GM21381 (cell line): ENCODE results near the gene SOS2.
"Not testable (repeated sequence)": the region's sequence is repeated elsewhere in the genome, so short reads cannot be mapped to it uniquely, and the experiment has no call there.

ENCODE experiments used
- ATAC-seq: cut with Tn5 transposase; IDR thresholded peaks from one replicate; pipeline ENCODE4 v1.9.1; 2021; ENCODE audit warnings: mild to moderate bottlenecking, moderate library complexity; ENCODE audit not compliant: unreplicated experiment

The SOS2 gene

GRCh38 chr14:50086321-50086711 is 145.1 kb downstream of the SOS2 start:
- ATAC-seq = no peak

DNA sequence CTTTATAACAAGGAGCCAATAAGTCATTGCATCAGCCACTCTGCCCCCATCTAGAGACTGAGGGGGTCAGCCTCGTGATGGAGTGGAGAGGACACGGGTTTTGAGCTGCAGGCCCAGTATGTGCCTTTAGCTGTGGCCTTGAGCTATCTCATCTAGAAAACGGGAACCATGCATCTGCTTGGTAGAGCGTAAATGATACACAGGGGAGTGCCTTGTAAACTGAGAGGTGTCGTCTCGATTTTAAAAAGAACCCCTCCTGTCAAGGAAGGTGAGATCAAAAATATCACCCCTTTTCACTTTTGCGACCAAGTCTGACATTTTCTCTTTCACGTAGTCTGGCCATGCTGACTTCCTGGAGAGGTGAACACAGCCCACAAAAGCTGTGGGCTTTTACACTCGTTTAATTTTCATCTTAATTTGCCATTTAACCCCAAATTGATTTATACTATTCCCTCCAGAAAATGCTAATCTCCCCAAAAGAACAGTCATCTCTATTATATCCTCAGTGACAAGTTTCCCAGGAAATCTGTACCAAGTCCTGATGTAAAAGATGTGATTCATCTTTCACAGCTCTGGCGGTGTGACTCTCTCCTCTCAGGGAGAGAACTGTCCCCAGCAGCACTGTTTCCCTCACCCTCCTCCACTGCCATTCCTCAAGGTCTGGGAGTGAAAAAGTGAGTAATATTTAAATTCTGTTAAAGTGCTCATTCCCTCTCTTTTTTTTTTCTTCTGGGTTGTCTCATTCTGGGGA is 145.6 kb downstream of the SOS2 start:
- peak; percentile 59 for ATAC-seq

DNA sequence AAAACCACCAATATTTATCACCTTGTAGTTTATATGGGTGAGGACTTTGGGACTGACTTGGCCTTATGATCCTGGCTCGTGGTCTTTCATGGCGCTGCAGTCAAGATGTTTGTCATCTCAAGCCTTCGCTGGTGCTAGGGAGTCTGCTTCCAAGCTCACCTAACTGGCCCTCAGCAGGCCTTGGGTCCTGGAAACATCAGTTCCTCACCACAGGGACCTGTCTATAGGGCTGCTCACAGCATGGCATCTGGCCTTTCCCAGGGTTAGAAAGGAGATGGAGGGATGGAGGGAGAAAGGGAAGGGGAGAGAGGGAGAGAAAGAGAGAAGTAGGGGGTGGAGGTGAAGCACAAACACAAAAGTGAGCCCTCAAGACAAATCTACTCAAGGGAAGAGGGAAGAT is 146.7 kb downstream of the SOS2 start:
- ATAC-seq = no peak

- peak; percentile 25 for ATAC-seq
Observed at GRCh38 chr14:50083467-50084337, 147.7 kb downstream of the SOS2 start.

GRCh38 chr14:50082784-50083466 is 148.5 kb downstream of the SOS2 start:
- ATAC-seq = peak; percentile 63

GRCh38 chr14:50082308-50082742 is 149.1 kb downstream of the SOS2 start:
- no peak for ATAC-seq

GRCh38 chr14:50079103-50079502 is 152.3 kb downstream of the SOS2 start:
- not testable (repeated sequence) for ATAC-seq

GRCh38 chr14:50073663-50074062 is 157.7 kb downstream of the SOS2 start:
- ATAC-seq = not testable (repeated sequence)

DNA sequence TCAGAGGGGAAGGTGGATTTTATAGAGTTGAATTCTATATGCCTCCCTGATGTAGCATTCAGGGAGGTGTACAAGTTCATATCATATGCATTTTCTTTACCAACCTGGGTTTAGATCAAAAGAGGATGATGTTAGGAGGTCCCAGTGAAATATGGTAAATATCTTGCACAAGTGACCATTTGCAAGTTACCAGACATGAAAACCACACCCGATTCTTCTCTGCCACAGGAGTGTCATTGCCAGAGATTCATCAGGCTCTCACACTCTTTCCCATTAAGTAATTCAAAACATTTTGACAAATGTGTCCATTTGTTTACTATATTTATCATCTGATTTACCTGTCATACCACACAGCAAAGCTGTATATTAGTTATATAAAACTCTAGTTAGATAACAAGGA is 159.0 kb downstream of the SOS2 start:
- ATAC-seq = no peak

DNA sequence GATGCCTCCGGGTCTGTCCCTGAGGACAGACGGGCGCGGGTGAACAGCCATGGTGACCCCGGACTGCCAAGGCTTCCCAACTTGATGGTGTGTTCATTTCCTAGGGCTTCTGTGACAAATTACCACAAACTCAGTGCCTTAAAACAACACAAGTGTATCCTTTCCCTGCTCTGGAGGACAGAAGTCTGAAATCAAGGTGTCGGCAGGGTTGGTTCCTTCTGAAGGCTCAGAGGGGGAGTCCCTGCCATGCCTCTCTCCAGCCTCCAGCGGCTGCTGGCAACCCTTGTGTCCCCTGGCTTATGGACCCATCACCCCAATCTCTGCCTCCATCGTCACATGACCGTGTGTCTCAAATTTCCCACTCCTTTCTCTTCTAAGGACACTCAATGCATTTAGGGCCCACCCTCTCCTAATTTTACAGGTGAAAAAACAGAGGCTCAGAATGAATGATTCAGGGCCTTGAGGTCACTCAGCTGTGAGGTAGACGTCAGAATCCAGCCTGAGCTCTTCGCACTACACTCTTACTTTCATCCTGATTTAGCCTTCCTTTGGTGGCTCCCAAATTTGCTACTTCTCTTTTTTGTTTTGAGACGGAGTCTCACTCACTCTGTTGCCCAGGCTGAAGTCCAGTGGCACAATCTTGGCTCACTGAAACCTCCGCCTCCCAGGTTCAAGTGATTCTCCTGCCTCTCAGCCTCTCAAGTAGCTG is 160.4 kb downstream of the SOS2 start:
- ATAC-seq = no peak

DNA sequence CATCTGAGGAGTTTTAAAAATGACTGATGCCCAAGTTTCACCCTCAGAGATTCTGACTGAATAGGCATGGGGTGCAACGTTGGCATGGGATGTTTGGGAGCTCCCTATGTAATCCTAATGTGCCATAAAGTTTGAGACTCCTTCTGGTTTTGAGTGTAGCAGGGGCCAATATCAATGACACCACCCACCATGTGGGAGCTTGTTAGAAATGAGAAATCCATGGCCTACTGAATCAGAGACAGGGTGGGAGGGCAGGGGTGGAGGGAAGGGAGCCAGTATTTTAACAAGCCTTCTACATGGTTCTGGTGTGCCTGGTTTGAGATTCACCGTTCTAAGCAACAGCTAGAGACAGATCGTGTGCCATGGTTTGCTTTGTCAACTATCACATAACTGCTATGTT is 161.1 kb downstream of the SOS2 start:
- no peak for ATAC-seq

- no peak for ATAC-seq
Observed at GRCh38 chr14:50069325-50069724, 162.1 kb downstream of the SOS2 start.

DNA sequence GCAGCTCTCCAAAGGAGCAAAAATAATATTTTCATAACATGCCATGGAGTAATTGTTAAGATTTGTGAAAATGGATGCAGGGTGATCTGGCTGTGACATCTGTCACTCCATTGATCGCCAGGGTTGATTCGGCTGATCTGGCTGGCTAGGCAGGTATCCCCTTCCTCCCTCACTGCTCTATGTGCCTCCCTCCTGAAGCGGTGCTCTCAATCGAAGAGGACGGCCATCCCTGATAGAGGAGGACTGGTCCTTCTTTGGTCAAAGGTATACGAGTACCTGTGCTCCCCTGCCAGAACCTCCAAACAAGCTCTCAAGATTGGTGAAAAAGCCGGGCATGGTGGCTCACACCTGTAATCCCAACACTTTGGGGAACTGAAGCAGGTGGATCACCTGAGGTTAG is 162.9 kb downstream of the SOS2 start:
- no peak for ATAC-seq

GRCh38 chr14:50067723-50068495 is 163.5 kb downstream of the SOS2 start:
- ATAC-seq = no peak
